T-cell (primary cell): ENCODE results near the gene CEMIP. TPM values are rescaled to one million over a fixed set of nuclear protein-coding genes. Genes with fewer than 3 reads are reported as not detected.

Experiments used
- ATAC-seq, 4 experiments: fragments of 200-7000 bp in 3 of 4; fragments of 150-1000 bp in 1 of 4; cut with Tn5 transposase; replicated peaks in 1 of 4; 1 replicate in 3 of 4; 2 replicates in 1 of 4; pipeline ENCODE4 v1.10.0; 2021; ENCODE audit warnings: moderate library complexity in 3 of 4, mild to moderate bottlenecking in 2 of 4, moderate number of reproducible peaks in 1 of 4
- CTCF ChIA-PET, 2 donors: fragments of 300-600 bp; sonication (Branson Sonifier 250); formaldehyde crosslinking; loops; one replicate each; lab custom pipeline; 2022; ENCODE audit warnings: antibody characterized with exemption in 2 of 2; lab: Charles Lee
- POLR2A ChIA-PET, 2 donors: fragments of 300-600 bp; sonication (Branson Sonifier 250); formaldehyde crosslinking; loops; one replicate each; lab custom pipeline; 2022; ENCODE audit warnings: antibody characterized with exemption in 2 of 2; lab: Charles Lee
- DNase-seq, 35 experiments: peaks; one replicate each; pipeline versions ENCODE4 v3.0.0 to v3.0.0-alpha.2; 2013 to 2023
- H3K27ac ChIP-seq: one replicate; pipeline ENCODE4 v1.5.1; 2013; ENCODE audit warnings: low read length
- H3K27me3 ChIP-seq, 2 experiments: replicated peaks in 1 of 2; 1 replicate in 1 of 2; 2 replicates in 1 of 2; pipeline versions ENCODE4 v1.6.1 to v1.7.0; 2013; ENCODE audit warnings: low read length in 1 of 2, mixed read lengths in 1 of 2; ENCODE audit not compliant: control insufficient read depth in 2 of 2, insufficient read depth in 2 of 2; ENCODE audit errors: extremely low read depth in 1 of 2
- H3K36me3 ChIP-seq, 2 donors: 1 replicate in 1 of 2; 2 replicates in 1 of 2; pipeline versions ENCODE4 v1.6.1 to v1.7.0; 2013; ENCODE audit warnings: low read length in 1 of 2; ENCODE audit not compliant: control insufficient read depth in 2 of 2, insufficient read depth in 1 of 2; ENCODE audit errors: extremely low read depth in 1 of 2
- H3K4me1 ChIP-seq, 2 experiments: 1 replicate in 1 of 2; 2 replicates in 1 of 2; pipeline versions ENCODE4 v1.6.1 to v1.7.0; 2013; ENCODE audit warnings: low read length in 2 of 2, mixed read lengths in 1 of 2; ENCODE audit not compliant: insufficient read depth in 2 of 2, control insufficient read depth in 1 of 2; ENCODE audit errors: extremely low read depth in 1 of 2
- H3K4me3 ChIP-seq, 2 donors: 1 replicate in 1 of 2; 2 replicates in 1 of 2; pipeline versions ENCODE4 v1.5.1 to v1.7.0; 2013; ENCODE audit warnings: mild to moderate bottlenecking in 2 of 2, low read length in 1 of 2, moderate library complexity in 1 of 2; ENCODE audit not compliant: control insufficient read depth in 1 of 2; ENCODE audit errors: extremely low read depth in 1 of 2
- H3K9me3 ChIP-seq: 2 replicates; pipeline ENCODE4 v1.7.0; 2013
- H3K27ac Mint-ChIP-seq, 2 donors: one replicate each; pipeline ENCODE4 v1.8.0; 2020 to 2021; ENCODE audit warnings: mild to moderate bottlenecking in 2 of 2, mixed read lengths in 2 of 2
- H3K27me3 Mint-ChIP-seq, 2 donors: one replicate each; pipeline ENCODE4 v1.8.0; 2021 to 2022; ENCODE audit warnings: mixed read lengths in 2 of 2
- H3K36me3 Mint-ChIP-seq: one replicate; pipeline ENCODE4 v1.8.0; 2021; ENCODE audit warnings: mixed read lengths
- H3K4me1 Mint-ChIP-seq, 3 donors: one replicate each; pipeline ENCODE4 v1.8.0; 2020 to 2022; ENCODE audit warnings: mixed read lengths in 3 of 3, mild to moderate bottlenecking in 1 of 3
- H3K4me3 Mint-ChIP-seq, 3 donors: one replicate each; pipeline ENCODE4 v1.8.0; 2020 to 2022; ENCODE audit warnings: mild to moderate bottlenecking in 3 of 3, mixed read lengths in 3 of 3, moderate library complexity in 3 of 3
- H3K9me3 Mint-ChIP-seq, 3 donors: one replicate each; pipeline ENCODE4 v1.8.0; 2020 to 2022; ENCODE audit warnings: mixed read lengths in 3 of 3
- whole genome bisulfite sequencing: methylation state at CpG from one replicate; pipeline ENCODE4 v1.1.5; 2013; ENCODE audit warnings: missing lambda C conversion rate; ENCODE audit not compliant: insufficient coverage; 5-methylcytosine and 5-hydroxymethylcytosine counted together
- total RNA-seq, 35 experiments: library from RNA in 6 of 35; stranded (reverse) in 6 of 35; fragments of 120-200 nt in 1 of 35; gene quantifications; one replicate each; pipeline versions ENCODE4 v1.2.1 to v1.2.4 and lab custom pipeline; 2013 to 2026

Gene CEMIP
- total RNA-seq, 5 donors from 2014 or later (not counting 1 experiment from before 2014, with no cell fraction given), result 0.63 to 1.2 (median 1.2) TPM; not detected in 2

GRCh38 chr15:80876348-80876674, 97.1 kb downstream of the CEMIP start:
- ChIA-PET CTCF (no interaction called here), POLR2A (no interaction called here)
- Mint-ChIP-seq H3K27me3 (peaks cover 11 to 16% of the 10 kb centered on the region in 2 donors), H3K9me3 (no peaks in the 10 kb centered on the region), H3K4me3 (no peak overlapping the region), H3K27ac (no peak overlapping the region), H3K36me3 (no peaks in the 10 kb centered on the region), H3K4me1 (no peaks in the 10 kb centered on the region)
- Histone ChIP-seq H3K9me3 (no peaks in the 10 kb centered on the region), H3K4me3 (no peak overlapping the region), H3K36me3 (no peaks in the 10 kb centered on the region), H3K27me3 (peaks cover 0 to 17% of the 10 kb centered on the region in 2 experiments), H3K27ac (no peak overlapping the region), H3K4me1 (no peaks in the 10 kb centered on the region)
- 93% methylated on average over 4 of the region's 4 CpGs for WGBS
- ATAC-seq (no peak), DNase-seq (no peak)

DNA sequence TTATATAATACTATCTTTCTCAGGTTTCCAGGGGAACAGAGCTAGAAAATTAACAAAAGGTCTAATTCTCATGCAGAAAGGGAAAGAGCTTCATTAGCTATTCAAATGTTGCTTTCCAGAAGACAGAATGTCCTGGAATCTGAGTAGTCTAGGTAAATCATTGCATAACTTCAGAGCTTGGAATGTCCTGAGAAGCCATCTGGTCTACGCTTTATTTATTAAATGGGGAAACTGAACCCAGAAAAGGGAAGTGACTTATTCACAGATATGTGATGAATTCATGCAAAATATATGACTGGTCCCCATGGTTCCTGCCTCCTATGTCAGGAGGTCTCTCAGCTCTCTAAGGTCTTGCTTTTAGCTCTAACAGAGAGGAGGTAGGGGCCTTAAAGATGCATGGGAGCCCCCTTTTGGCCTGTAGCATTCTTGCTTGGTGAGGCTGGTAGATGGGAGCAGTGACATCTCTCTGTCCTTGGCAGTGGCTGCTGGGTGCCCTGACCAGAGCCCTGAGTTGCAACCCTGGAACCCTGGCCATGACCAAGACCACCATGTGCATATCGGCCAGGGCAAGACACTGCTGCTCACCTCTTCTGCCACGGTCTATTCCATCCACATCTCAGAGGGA, 99.2 kb downstream of the CEMIP start:
- Histone ChIP-seq H3K4me1 (no peaks in the 10 kb centered on the region), H3K4me3 (no peak overlapping the region), H3K27ac (no peak overlapping the region), H3K27me3 (peaks cover 0 to 17% of the 10 kb centered on the region in 2 experiments), H3K36me3 (no peaks in the 10 kb centered on the region), H3K9me3 (no peaks in the 10 kb centered on the region)
- H3K9me3 Mint-ChIP-seq, result no peaks in the 10 kb centered on the region
- H3K36me3 Mint-ChIP-seq, result no peaks in the 10 kb centered on the region
- no peak for ATAC-seq
- ChIA-PET CTCF (no interaction called here), POLR2A (no interaction called here)
- no peak overlapping the region for H3K27ac Mint-ChIP-seq
- DNase-seq, result no peak
- WGBS, result 86% methylated on average over 3 of the region's 3 CpGs
- H3K4me3 Mint-ChIP-seq, result no peak overlapping the region
- H3K27me3 Mint-ChIP-seq, result peaks cover 11 to 13% of the 10 kb centered on the region in 2 donors
- H3K4me1 Mint-ChIP-seq, result no peaks in the 10 kb centered on the region

DNA sequence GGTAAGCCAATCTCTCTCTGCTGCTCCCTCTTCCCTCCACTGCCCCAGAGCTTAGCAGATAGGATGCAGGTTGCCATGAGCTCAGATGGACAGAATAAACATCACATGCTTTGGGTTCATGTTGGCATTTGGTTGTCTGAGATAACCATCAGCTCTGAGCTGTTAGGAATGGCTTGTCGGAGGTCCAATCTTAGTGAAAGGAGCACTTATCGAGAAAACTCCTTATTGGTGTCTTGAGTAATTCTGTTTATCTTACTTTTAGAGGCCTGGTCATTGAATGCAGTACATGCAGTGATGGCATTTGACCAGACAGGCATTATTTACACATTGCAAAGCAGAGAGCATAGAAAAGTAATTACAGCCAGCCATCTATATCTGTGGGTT, 99.7 kb downstream of the CEMIP start:
- CTCF ChIA-PET, result no interaction called here

GRCh38 chr15:80880086-80880485, 100.9 kb downstream of the CEMIP start:
- H3K4me1 Mint-ChIP-seq, result no peaks in the 10 kb centered on the region
- no peak for ATAC-seq
- Histone ChIP-seq H3K4me3 (no peak overlapping the region), H3K9me3 (no peaks in the 10 kb centered on the region), H3K27me3 (peaks cover 0 to 12% of the 10 kb centered on the region in 2 experiments), H3K36me3 (no peaks in the 10 kb centered on the region), H3K27ac (no peak overlapping the region), H3K4me1 (no peaks in the 10 kb centered on the region)
- WGBS, result 57% methylated on average over 1 of the region's 3 CpGs
- peaks cover 11 to 13% of the 10 kb centered on the region in 2 donors for H3K27me3 Mint-ChIP-seq
- H3K4me3 Mint-ChIP-seq, result no peak overlapping the region
- DNase-seq, result no peak
- H3K27ac Mint-ChIP-seq, result no peak overlapping the region
- no peaks in the 10 kb centered on the region for H3K36me3 Mint-ChIP-seq
- H3K9me3 Mint-ChIP-seq, result no peaks in the 10 kb centered on the region
- POLR2A ChIA-PET, result no interaction called here
- CTCF ChIA-PET, result no interaction called here

More for the DNA sequence above, 99.7 kb downstream of the CEMIP start:
- H3K27ac ChIP-seq, result no peak overlapping the region
- Mint-ChIP-seq H3K9me3 (no peaks in the 10 kb centered on the region), H3K27me3 (peaks cover 11 to 13% of the 10 kb centered on the region in 2 donors), H3K4me3 (no peak overlapping the region), H3K36me3 (no peaks in the 10 kb centered on the region), H3K27ac (no peak overlapping the region), H3K4me1 (no peaks in the 10 kb centered on the region)
- WGBS, result 100% methylated on average over 1 of the region's 2 CpGs
- ATAC-seq (no peak), DNase-seq (no peak)
- peaks cover 0 to 12% of the 10 kb centered on the region in 2 experiments for H3K27me3 ChIP-seq
- POLR2A ChIA-PET, result no interaction called here
- H3K4me1 ChIP-seq, result no peaks in the 10 kb centered on the region
- H3K36me3 ChIP-seq, result no peaks in the 10 kb centered on the region
- no peak overlapping the region for H3K4me3 ChIP-seq
- no peaks in the 10 kb centered on the region for H3K9me3 ChIP-seq

DNA sequence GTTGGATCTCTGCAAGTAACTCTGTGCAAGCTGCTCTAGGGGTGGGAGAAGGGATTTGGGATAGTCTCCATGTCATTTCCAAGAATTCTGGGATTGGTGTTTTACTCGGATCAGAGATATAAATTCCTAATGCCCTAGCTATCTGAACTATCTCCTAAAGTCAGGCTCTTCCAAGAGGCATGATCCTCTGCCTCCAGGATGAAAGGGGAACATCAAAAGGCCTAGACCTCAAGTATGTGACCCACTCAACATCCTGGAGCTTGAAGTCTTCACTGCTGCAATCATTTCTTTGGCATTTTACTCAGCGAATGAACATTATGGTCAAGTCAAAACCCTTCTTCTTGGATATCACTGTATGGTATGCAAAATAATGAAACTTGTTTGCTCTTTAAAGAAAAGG, 104.5 kb downstream of the CEMIP start:
- POLR2A ChIA-PET, result no interaction called here
- no peak overlapping the region for H3K27ac Mint-ChIP-seq
- Histone ChIP-seq H3K4me3 (no peak overlapping the region), H3K36me3 (no peaks in the 10 kb centered on the region), H3K4me1 (peaks cover under 1 to 2% of the 10 kb centered on the region in 2 experiments), H3K9me3 (no peaks in the 10 kb centered on the region), H3K27ac (no peak overlapping the region), H3K27me3 (peaks cover 0 to 6% of the 10 kb centered on the region in 2 experiments)
- WGBS, result 100% methylated on average over 1 of the region's 2 CpGs
- H3K4me3 Mint-ChIP-seq, result no peak overlapping the region
- CTCF ChIA-PET, result no interaction called here
- ATAC-seq (no peak), DNase-seq (no peak)
- H3K4me1 Mint-ChIP-seq, result peaks cover 0 to 4% (median 4%) of the 10 kb centered on the region in 3 donors
- peaks cover 3% of the 10 kb centered on the region for H3K36me3 Mint-ChIP-seq
- H3K9me3 Mint-ChIP-seq, result no peaks in the 10 kb centered on the region
- H3K27me3 Mint-ChIP-seq, result peaks cover 0 to 3% of the 10 kb centered on the region in 2 donors

DNA sequence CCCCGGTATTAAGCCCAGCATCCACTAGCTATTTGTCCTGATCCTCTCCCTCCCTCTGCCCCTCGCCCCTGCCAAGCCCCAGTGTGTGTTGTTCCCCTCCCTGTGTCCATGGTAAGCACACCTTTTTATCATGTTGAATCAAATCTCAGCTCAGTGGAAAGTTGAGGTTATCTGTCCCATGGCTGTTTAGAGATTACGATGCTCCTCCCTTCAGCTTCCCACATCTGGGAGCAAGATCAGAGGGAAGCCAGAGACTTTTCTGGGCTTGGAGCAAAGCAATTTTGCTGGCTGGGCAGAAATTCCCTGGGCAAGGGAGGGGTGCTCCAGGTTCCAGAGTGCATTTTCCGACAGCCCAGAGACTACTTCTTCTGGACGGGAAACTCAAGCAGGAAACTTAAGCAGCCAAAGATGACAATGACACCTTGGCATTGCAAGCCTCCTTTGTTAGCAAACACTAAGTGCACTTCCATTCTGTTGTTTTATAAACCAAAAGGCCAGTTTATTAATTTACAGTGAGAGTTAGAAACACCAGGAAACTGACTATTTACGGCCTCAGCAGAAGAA, 105.9 kb downstream of the CEMIP start:
- H3K27ac Mint-ChIP-seq, result no peak overlapping the region
- peaks cover 0 to 3% of the 10 kb centered on the region in 2 donors for H3K27me3 Mint-ChIP-seq
- H3K27me3 ChIP-seq, result peaks cover 0 to 5% of the 10 kb centered on the region in 2 experiments
- H3K4me1 Mint-ChIP-seq, result peaks cover 0 to 13% (median 11%) of the 10 kb centered on the region in 3 donors
- no peak overlapping the region for H3K4me3 ChIP-seq
- no peak for DNase-seq
- H3K9me3 Mint-ChIP-seq, result no peaks in the 10 kb centered on the region
- H3K9me3 ChIP-seq, result no peaks in the 10 kb centered on the region
- WGBS, result 67% methylated on average over 4 of the region's 6 CpGs
- ChIA-PET CTCF (no interaction called here), POLR2A (no interaction called here)
- H3K4me1 ChIP-seq, result peaks cover 2 to 3% of the 10 kb centered on the region in 2 experiments
- no peak overlapping the region for H3K4me3 Mint-ChIP-seq
- H3K36me3 ChIP-seq, result no peaks in the 10 kb centered on the region
- H3K27ac ChIP-seq, result no peak overlapping the region
- peaks cover 3% of the 10 kb centered on the region for H3K36me3 Mint-ChIP-seq
- ATAC-seq, result no peak
